ENCODE results near the gene C10orf90.

The C10orf90 gene

GRCh38 chr10:126659750-126660149 lies 10.7 kb downstream of the C10orf90 start:
- H3K4me3 ChIP-seq (replicated peaks; ENCODE audit: low read depth, low read length), result no peak overlapping the region
- no peak for TF ChIP-seq CTCF (IDR thresholded peaks at IDR 0.05; ENCODE audit: low read depth, low read length, missing control alignments)
- no peak for DNase-seq (ENCODE audit: extremely low read depth, low read depth)

- no peak overlapping the region for H3K4me3 ChIP-seq (replicated peaks; ENCODE audit: low read depth, low read length)
- no peak for DNase-seq (ENCODE audit: extremely low read depth, low read depth)
These were observed 11.6 kb downstream of the C10orf90 start for GRCh38 chr10:126658928-126659327.

GRCh38 chr10:126654579-126654978 lies 15.9 kb downstream of the C10orf90 start:
- no peak for TF ChIP-seq CTCF (IDR thresholded peaks at IDR 0.05; ENCODE audit: low read depth, low read length, missing control alignments)
- DNase-seq (ENCODE audit: extremely low read depth, low read depth), result no peak
- H3K4me3 ChIP-seq (replicated peaks; ENCODE audit: low read depth, low read length), result no peak overlapping the region

More at GRCh38 chr10:126658928-126659327, 11.6 kb downstream of the C10orf90 start:
- no peak for TF ChIP-seq CTCF (IDR thresholded peaks at IDR 0.05; ENCODE audit: low read depth, low read length, missing control alignments)

- H3K4me3 ChIP-seq (replicated peaks; ENCODE audit: low read depth, low read length), result no peak overlapping the region
- no peak for TF ChIP-seq CTCF (IDR thresholded peaks at IDR 0.05; ENCODE audit: low read depth, low read length, missing control alignments)
- no peak for DNase-seq (ENCODE audit: extremely low read depth, low read depth)
These were observed 19.0 kb downstream of the C10orf90 start for GRCh38 chr10:126651467-126651866.

GRCh38 chr10:126650161-126650560 lies 20.3 kb downstream of the C10orf90 start:
- DNase-seq (ENCODE audit: extremely low read depth, low read depth), result no peak
- H3K4me3 ChIP-seq (replicated peaks; ENCODE audit: low read depth, low read length), result no peak overlapping the region

GRCh38 chr10:126647116-126647515 lies 23.4 kb downstream of the C10orf90 start:
- no peak for TF ChIP-seq CTCF (IDR thresholded peaks at IDR 0.05; ENCODE audit: low read depth, low read length, missing control alignments)
- no peak overlapping the region for H3K4me3 ChIP-seq (replicated peaks; ENCODE audit: low read depth, low read length)
- no peak for DNase-seq (ENCODE audit: extremely low read depth, low read depth)

More at GRCh38 chr10:126650161-126650560, 20.3 kb downstream of the C10orf90 start:
- no peak for TF ChIP-seq CTCF (IDR thresholded peaks at IDR 0.05; ENCODE audit: low read depth, low read length, missing control alignments)

- no peak overlapping the region for H3K4me3 ChIP-seq (replicated peaks; ENCODE audit: low read depth, low read length)
- no peak for TF ChIP-seq CTCF (IDR thresholded peaks at IDR 0.05; ENCODE audit: low read depth, low read length, missing control alignments)
- no peak for DNase-seq (ENCODE audit: extremely low read depth, low read depth)
These were observed 24.4 kb downstream of the C10orf90 start for GRCh38 chr10:126646110-126646509.
